AML-193 (cell line): ENCODE data around the gene LFNG.

ENCODE experiments used
- DNase-seq, 2 experiments: peaks; one replicate each; lab custom pipeline; 2025; lab: John Stamatoyannopoulos, UW

LFNG gene

GRCh38 chr7:2519119-2519930 lies at the start of gene LFNG:
LFNG (plus strand) TSS chr7:2519774; CDS start chr7:2519862, 88 bp downstream.
- DNase-seq: peak; percentile 70

- no peak for DNase-seq
These were observed 49.2 kb upstream of the LFNG start for GRCh38 chr7:2470204-2471021.

GRCh38 chr7:2471022-2471329 lies 48.6 kb upstream of the LFNG start:
- no peak for DNase-seq

- DNase-seq: no peak
These were observed 48.2 kb upstream of the LFNG start for GRCh38 chr7:2471396-2471795.

GRCh38 chr7:2472739-2473138 lies 46.8 kb upstream of the LFNG start:
- no peak for DNase-seq

GRCh38 chr7:2473496-2474180 lies 45.9 kb upstream of the LFNG start:
- no peak for DNase-seq

GRCh38 chr7:2474224-2474623 lies 45.4 kb upstream of the LFNG start:
- no peak for DNase-seq

GRCh38 chr7:2474813-2475677 lies 44.5 kb upstream of the LFNG start:
- no peak for DNase-seq

- no peak for DNase-seq
These were observed 43.9 kb upstream of the LFNG start for GRCh38 chr7:2475678-2476015.

- DNase-seq: no peak
These were observed 43.3 kb upstream of the LFNG start, which contains the start of gene GRIFIN for GRCh38 chr7:2476298-2476697. GRIFIN (minus strand) TSS chr7:2476398; CDS start chr7:2476383, 15 bp downstream.

- DNase-seq: no peak
These were observed 42.7 kb upstream of the LFNG start for GRCh38 chr7:2476776-2477446.

- DNase-seq: peak; percentile 60 to 67
These were observed 41.9 kb upstream of the LFNG start for GRCh38 chr7:2477447-2478398.

GRCh38 chr7:2478399-2478785 lies 41.2 kb upstream of the LFNG start:
- DNase-seq: no peak

GRCh38 chr7:2478800-2479199 lies 40.8 kb upstream of the LFNG start:
- DNase-seq: no peak

- DNase-seq: no peak
These were observed 40.1 kb upstream of the LFNG start for GRCh38 chr7:2479276-2480069.

- no peak for DNase-seq
These were observed 39.5 kb upstream of the LFNG start for GRCh38 chr7:2480070-2480408.

GRCh38 chr7:2481195-2481594 lies 38.4 kb upstream of the LFNG start:
- no peak for DNase-seq

GRCh38 chr7:2482725-2483451 lies 36.7 kb upstream of the LFNG start:
- no peak for DNase-seq

GRCh38 chr7:2483494-2483893 lies 36.1 kb upstream of the LFNG start:
- DNase-seq: no peak
